KMS-11 (cell line): ENCODE results near the gene ZFP36L2.

Source experiments
- H2AFZ ChIP-seq: fragments of 200-600 bp; sonication (generic); 2 replicates; pipeline ENCODE4 v1.6.1; 2016; ENCODE audit warnings: antibody characterized with exemption, mixed run types, low read depth
- H3K27ac ChIP-seq: fragments of 200-600 bp; sonication (generic); 2 replicates; pipeline ENCODE4 v1.6.1; 2016; ENCODE audit warnings: mild to moderate bottlenecking, mixed run types
- H3K27me3 ChIP-seq: fragments of 200-600 bp; sonication (generic); 2 replicates; pipeline ENCODE4 v1.6.1; 2017; ENCODE audit warnings: mild to moderate bottlenecking, low read depth, mixed run types, moderate library complexity; ENCODE audit not compliant: insufficient read depth
- H3K36me3 ChIP-seq: fragments of 200-600 bp; sonication (generic); 2 replicates; pipeline ENCODE4 v1.6.1; 2017; ENCODE audit warnings: mild to moderate bottlenecking, mixed run types; ENCODE audit not compliant: insufficient read depth
- H3K4me1 ChIP-seq: fragments of 200-600 bp; sonication (generic); 2 replicates; pipeline ENCODE4 v1.6.1; 2016; ENCODE audit warnings: mild to moderate bottlenecking, low read depth, mixed run types; ENCODE audit not compliant: poor library complexity, severe bottlenecking
- H3K4me2 ChIP-seq: fragments of 200-600 bp; sonication (generic); 2 replicates; pipeline ENCODE4 v1.7.0; 2016; ENCODE audit warnings: mild to moderate bottlenecking, mixed run types
- H3K4me3 ChIP-seq: fragments of 200-600 bp; sonication (generic); IDR thresholded peaks from 2 replicates; pipeline ENCODE4 v1.6.1; 2017; ENCODE audit warnings: low read depth, low read length, mixed read lengths; ENCODE audit not compliant: insufficient read depth
- H3K79me2 ChIP-seq: fragments of 200-600 bp; sonication (generic); 2 replicates; pipeline ENCODE4 v1.6.1; 2016; ENCODE audit warnings: low read depth, mixed run types; ENCODE audit not compliant: insufficient read depth
- H3K9ac ChIP-seq: fragments of 200-600 bp; sonication (generic); 2 replicates; pipeline ENCODE4 v1.6.1; 2016; ENCODE audit warnings: mild to moderate bottlenecking, mixed run types
- H4K20me1 ChIP-seq: fragments of 200-600 bp; sonication (generic); 2 replicates; pipeline ENCODE4 v1.6.1; 2016; ENCODE audit warnings: mild to moderate bottlenecking, mixed run types; ENCODE audit not compliant: insufficient read depth
- TF ChIP-seq, protein P1 (sequence below): fragments of 200-600 bp; sonication (generic); conservative IDR thresholded peaks from 2 replicates; pipeline ENCODE4 v1.6.1; 2017; ENCODE audit warnings: low read depth, mild to moderate bottlenecking, antibody characterized with exemption, low read length, moderate library complexity, mixed read lengths

ZFP36L2 gene

DNA sequence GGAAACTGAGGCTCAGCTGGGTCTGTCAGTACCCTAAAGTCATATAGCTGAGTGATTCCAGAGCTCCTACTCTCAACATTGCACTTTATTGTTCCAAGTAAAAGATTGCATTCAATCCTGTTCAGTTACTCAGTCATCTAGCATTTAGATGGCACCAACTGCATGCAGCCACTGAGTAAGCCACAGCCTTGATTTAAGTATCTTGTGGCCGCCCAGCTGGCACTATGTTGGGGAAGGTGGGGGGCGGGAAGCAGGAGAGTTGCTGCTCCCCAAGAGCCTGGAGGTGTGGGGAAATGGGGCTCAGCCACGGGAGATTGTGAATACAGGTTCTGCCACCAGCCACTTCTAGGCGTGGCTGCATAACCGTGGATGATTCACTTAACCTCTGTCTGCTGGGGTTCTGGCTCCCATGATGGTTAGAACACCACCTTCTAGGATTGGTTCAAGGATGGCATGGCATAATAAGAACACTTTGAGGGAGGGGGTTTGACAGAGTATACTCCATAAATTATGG, 17.1 kb downstream of the ZFP36L2 start:
- H3K4me3 ChIP-seq: no peak overlapping the region
- no peaks in the 10 kb centered on the region for H3K4me1 ChIP-seq
- no peaks in the 10 kb centered on the region for H3K27me3 ChIP-seq
- no peaks in the 10 kb centered on the region for H3K79me2 ChIP-seq
- H3K4me2 ChIP-seq: no peak overlapping the region
- TF ChIP-seq, protein P1, sequence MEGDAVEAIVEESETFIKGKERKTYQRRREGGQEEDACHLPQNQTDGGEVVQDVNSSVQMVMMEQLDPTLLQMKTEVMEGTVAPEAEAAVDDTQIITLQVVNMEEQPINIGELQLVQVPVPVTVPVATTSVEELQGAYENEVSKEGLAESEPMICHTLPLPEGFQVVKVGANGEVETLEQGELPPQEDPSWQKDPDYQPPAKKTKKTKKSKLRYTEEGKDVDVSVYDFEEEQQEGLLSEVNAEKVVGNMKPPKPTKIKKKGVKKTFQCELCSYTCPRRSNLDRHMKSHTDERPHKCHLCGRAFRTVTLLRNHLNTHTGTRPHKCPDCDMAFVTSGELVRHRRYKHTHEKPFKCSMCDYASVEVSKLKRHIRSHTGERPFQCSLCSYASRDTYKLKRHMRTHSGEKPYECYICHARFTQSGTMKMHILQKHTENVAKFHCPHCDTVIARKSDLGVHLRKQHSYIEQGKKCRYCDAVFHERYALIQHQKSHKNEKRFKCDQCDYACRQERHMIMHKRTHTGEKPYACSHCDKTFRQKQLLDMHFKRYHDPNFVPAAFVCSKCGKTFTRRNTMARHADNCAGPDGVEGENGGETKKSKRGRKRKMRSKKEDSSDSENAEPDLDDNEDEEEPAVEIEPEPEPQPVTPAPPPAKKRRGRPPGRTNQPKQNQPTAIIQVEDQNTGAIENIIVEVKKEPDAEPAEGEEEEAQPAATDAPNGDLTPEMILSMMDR: no peak
- H2AFZ ChIP-seq: no peak overlapping the region
- no peaks in the 10 kb centered on the region for H4K20me1 ChIP-seq
- H3K9ac ChIP-seq: no peak overlapping the region
- no peak overlapping the region for H3K27ac ChIP-seq
- no peaks in the 10 kb centered on the region for H3K36me3 ChIP-seq

DNA sequence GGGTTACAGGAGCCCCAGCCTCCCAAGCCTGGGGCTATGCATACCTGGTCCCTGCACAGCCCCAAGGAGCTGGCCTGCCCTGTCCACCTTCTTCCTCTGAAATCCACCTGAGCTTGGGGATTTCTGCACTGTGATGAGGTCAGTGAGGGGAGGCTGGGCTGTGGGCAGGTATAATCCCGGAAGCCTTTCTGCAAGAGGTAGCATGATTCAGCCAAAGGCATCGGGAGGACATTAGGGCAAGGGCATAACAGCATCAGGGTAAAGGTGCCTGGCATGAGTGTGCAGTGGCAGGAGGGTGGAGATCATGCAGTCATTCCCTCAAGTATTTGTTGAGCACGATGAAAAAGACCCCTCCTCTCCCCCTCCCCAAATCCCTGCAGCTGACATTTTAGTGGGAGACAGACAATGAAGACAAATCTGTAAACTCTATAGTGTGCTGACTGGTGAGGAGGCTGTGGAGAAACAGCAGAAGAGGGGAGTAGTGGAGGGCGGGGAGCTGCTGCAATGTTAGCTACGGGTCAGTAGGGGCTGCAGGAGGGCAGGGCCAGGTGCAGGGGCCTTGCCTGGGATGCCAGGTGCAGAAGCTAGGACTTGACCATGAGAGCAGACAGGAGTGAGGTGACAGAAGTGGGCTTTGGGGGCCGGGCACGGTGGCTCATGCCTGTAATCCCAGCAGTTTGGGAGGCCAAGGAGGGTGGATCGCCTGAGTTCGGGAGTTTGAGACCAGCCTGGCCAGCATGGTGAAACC, 18.7 kb downstream of the ZFP36L2 start:
- Histone ChIP-seq H3K4me1 (no peaks in the 10 kb centered on the region), H3K27me3 (no peaks in the 10 kb centered on the region), H3K79me2 (no peaks in the 10 kb centered on the region), H3K4me2 (no peak overlapping the region), H3K9ac (no peak overlapping the region), H3K36me3 (no peaks in the 10 kb centered on the region), H3K27ac (no peak overlapping the region), H2AFZ (no peak overlapping the region), H3K4me3 (no peak overlapping the region), H4K20me1 (no peaks in the 10 kb centered on the region)
- TF ChIP-seq, protein P1: no peak

DNA sequence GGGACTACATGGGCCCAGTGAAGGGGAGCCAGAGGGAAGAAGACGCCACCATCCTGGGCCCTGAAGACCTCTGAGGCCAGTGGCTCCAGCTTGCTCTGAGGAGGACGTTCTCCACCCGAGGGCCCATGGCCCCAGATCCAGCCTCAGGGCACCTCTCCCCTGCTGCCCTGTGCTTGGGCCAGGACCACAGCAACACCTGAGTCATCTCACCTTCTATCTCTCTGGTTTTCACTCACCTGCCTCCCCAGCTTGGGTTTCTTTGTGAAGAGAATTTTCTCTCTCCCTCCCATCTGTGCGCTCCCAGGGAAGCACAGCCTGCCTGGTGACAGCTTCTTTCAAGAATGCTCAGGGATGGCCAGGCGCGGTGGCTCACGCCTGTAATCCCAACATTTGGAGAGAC, 19.8 kb downstream of the ZFP36L2 start:
- no peaks in the 10 kb centered on the region for H3K36me3 ChIP-seq
- no peaks in the 10 kb centered on the region for H3K79me2 ChIP-seq
- H2AFZ ChIP-seq: no peak overlapping the region
- H3K27me3 ChIP-seq: no peaks in the 10 kb centered on the region
- no peak overlapping the region for H3K4me2 ChIP-seq
- no peaks in the 10 kb centered on the region for H4K20me1 ChIP-seq
- H3K4me1 ChIP-seq: no peaks in the 10 kb centered on the region
- H3K9ac ChIP-seq: no peak overlapping the region
- TF ChIP-seq, protein P1: no peak
- H3K27ac ChIP-seq: no peak overlapping the region
- H3K4me3 ChIP-seq: no peak overlapping the region

DNA sequence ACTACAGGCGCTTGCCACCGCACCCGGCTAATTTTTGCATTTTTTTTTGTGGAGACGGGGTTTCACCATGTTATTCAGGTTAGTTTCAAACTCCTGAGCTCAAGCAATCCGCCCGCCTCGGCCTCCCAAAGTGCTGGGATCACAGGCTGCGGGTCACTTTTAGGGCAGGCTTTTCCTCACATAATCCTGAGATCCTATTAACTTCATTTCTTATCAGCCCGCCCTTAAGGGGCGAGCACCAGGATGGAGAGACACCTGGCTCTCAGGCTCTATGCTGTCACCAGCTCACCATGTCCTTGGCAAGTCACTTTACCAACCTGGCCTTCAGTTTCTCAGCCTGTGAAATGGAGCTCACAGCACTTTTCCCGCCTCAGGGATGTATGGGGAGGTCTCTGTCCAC, 23.0 kb downstream of the ZFP36L2 start:
- no peak overlapping the region for H2AFZ ChIP-seq
- no peaks in the 10 kb centered on the region for H4K20me1 ChIP-seq
- no peak overlapping the region for H3K4me2 ChIP-seq
- no peaks in the 10 kb centered on the region for H3K27me3 ChIP-seq
- no peak overlapping the region for H3K4me3 ChIP-seq
- H3K4me1 ChIP-seq: no peaks in the 10 kb centered on the region
- no peaks in the 10 kb centered on the region for H3K79me2 ChIP-seq
- TF ChIP-seq, protein P1: no peak
- no peaks in the 10 kb centered on the region for H3K36me3 ChIP-seq
- H3K9ac ChIP-seq: no peak overlapping the region
- H3K27ac ChIP-seq: no peak overlapping the region
